HepG2 (cell line): ENCODE measurements around the gene PARK7. TPM values are rescaled to one million over a fixed set of nuclear protein-coding genes. Genes with fewer than 3 reads are reported as not detected.

Experiments used
- ATAC-seq: fragments of 200-7000 bp; cut with Tn5 transposase; 3 replicates; pipeline ENCODE4 v1.9.1; 2020; ENCODE audit warnings: mild to moderate bottlenecking, moderate library complexity
- BruUV-seq: library from RNA; stranded (reverse); fragments of 400-500 nt; replicated peaks from 2 replicates; lab custom pipeline; 2021; lab: Mats Ljungman, UMichigan
- CTCF ChIA-PET: fragments of 300-600 bp; formaldehyde crosslinking; extraction: SDS; loops from one replicate; lab custom pipeline; 2021; ENCODE audit warnings: low total read pairs, inconsistent platforms, low intra/inter-chr PET ratio; lab: Yijun Ruan, JAX
- POLR2A ChIA-PET: fragments of 350-600 bp; sonication (Branson Sonifier 250); formaldehyde crosslinking; loops from one replicate; lab custom pipeline; 2020; ENCODE audit warnings: antibody characterized with exemption, inconsistent platforms; lab: Yijun Ruan, JAX
- DNase-seq: peaks from one replicate; pipeline ENCODE4 v3.0.0-alpha.2; 2015; ENCODE audit warnings: low spot score
- FAIRE-seq: peaks from 3 replicates; lab custom pipeline; 2011; peaks lifted over from hg19 to GRCh38; lab: Jason Lieb, UNC
- H2AFZ ChIP-seq: one replicate; pipeline ENCODE4 v1.6.1; 2011; ENCODE audit warnings: low read length, inconsistent platforms
- H3K27ac ChIP-seq: fragments of 300-600 bp; 3 replicates; pipeline ENCODE4 v1.8.0; 2011; ENCODE audit warnings: mixed run types, mild to moderate bottlenecking, mixed read lengths, low read length, inconsistent platforms; ENCODE audit not compliant: insufficient read depth; ENCODE audit errors: extremely low read length
- H3K27me3 ChIP-seq, 2 experiments: fragments of 200-600 bp in 1 of 2; 2 replicates in 1 of 2; 3 replicates in 1 of 2; pipeline versions ENCODE4 v1.6.0 to v1.8.0; 2011; ENCODE audit warnings: low read length in 2 of 2, mild to moderate bottlenecking in 2 of 2, moderate library complexity in 2 of 2, inconsistent platforms in 1 of 2; ENCODE audit not compliant: insufficient read depth in 2 of 2, control insufficient read depth in 1 of 2
- H3K36me3 ChIP-seq, 2 experiments: fragments of 200-600 bp in 1 of 2; replicated peaks in 1 of 2; 2 replicates in 1 of 2; 3 replicates in 1 of 2; pipeline versions ENCODE4 v1.5.1 to v1.8.0; 2011; ENCODE audit warnings: low read length in 2 of 2, inconsistent platforms in 1 of 2; ENCODE audit not compliant: insufficient read depth in 2 of 2, control insufficient read depth in 1 of 2
- H3K4me1 ChIP-seq: 2 replicates; pipeline ENCODE4 v1.5.1; 2012; ENCODE audit warnings: low read length, inconsistent platforms; ENCODE audit not compliant: insufficient read depth
- H3K4me2 ChIP-seq: 2 replicates; pipeline ENCODE4 v1.6.0; 2011; ENCODE audit warnings: low read depth, low read length, inconsistent platforms
- H3K4me3 ChIP-seq, 3 experiments: fragments of 200-600 bp in 1 of 3; sonication (generic), shearing (Covaris generic) in 1 of 3; replicated peaks in 1 of 3; 2 replicates each; pipeline ENCODE4 v1.5.1; 2011 to 2016; ENCODE audit warnings: low read length in 3 of 3, inconsistent platforms in 2 of 3, low read depth in 2 of 3, mild to moderate bottlenecking in 2 of 3, control low read depth in 1 of 3, mixed read lengths in 1 of 3; ENCODE audit not compliant: insufficient read depth in 1 of 3
- H3K79me2 ChIP-seq: one replicate; pipeline ENCODE4 v1.6.1; 2011; ENCODE audit warnings: low read length, inconsistent platforms; ENCODE audit not compliant: insufficient read depth
- H3K9ac ChIP-seq: 2 replicates; pipeline ENCODE4 v1.6.0; 2011; ENCODE audit warnings: mild to moderate bottlenecking, low read depth, low read length, inconsistent platforms; ENCODE audit not compliant: insufficient read depth
- H3K9me3 ChIP-seq: 2 replicates; pipeline ENCODE4 v1.5.1; 2012; ENCODE audit warnings: mild to moderate bottlenecking, low read length
- H4K20me1 ChIP-seq: 2 replicates; pipeline ENCODE4 v1.6.0; 2011; ENCODE audit warnings: inconsistent platforms, mild to moderate bottlenecking, low read length, moderate library complexity; ENCODE audit not compliant: insufficient read depth
- DR1 ChIP-seq: sonication (generic); formaldehyde crosslinking; IDR thresholded peaks from 2 replicates; pipeline ENCODE4 v1.8.0; 2021; ENCODE audit warnings: mild to moderate bottlenecking, missing genetic modification reagents, inconsistent platforms
- HMGA1 ChIP-seq: sonication (generic); formaldehyde crosslinking; conservative IDR thresholded peaks from 2 replicates; pipeline ENCODE4 v1.4.0; 2020; ENCODE audit warnings: missing genetic modification reagents
- MAF1 ChIP-seq: sonication (generic); formaldehyde crosslinking; IDR thresholded peaks from 2 replicates; pipeline ENCODE4 v1.5.0; 2020; ENCODE audit warnings: missing genetic modification reagents, borderline replicate concordance
- MEF2D ChIP-seq: sonication (generic); formaldehyde crosslinking; IDR thresholded peaks from 2 replicates; pipeline ENCODE4 v1.5.1; 2020; ENCODE audit warnings: mild to moderate bottlenecking, missing genetic modification reagents
- NAIF1 ChIP-seq: sonication (generic); formaldehyde crosslinking; IDR thresholded peaks from 2 replicates; pipeline ENCODE4 v1.5.0; 2020; ENCODE audit warnings: mild to moderate bottlenecking, missing genetic modification reagents, borderline replicate concordance
- PHF8 ChIP-seq: sonication (generic); formaldehyde crosslinking; IDR thresholded peaks from 2 replicates; pipeline ENCODE4 v1.5.0; 2020; ENCODE audit warnings: missing genetic modification reagents
- POLR2AphosphoS5 ChIP-seq: IDR thresholded peaks from 2 replicates; pipeline ENCODE4 v1.6.1; 2012; ENCODE audit warnings: low read depth, low read length
- REPIN1 ChIP-seq: sonication (generic); formaldehyde crosslinking; IDR thresholded peaks from 2 replicates; pipeline ENCODE4 v1.8.0; 2022; ENCODE audit warnings: missing genetic modification reagents, low read depth, mild to moderate bottlenecking, borderline replicate concordance
- RFX1 ChIP-seq: fragments of 450-650 bp; IDR thresholded peaks from 2 replicates; pipeline ENCODE4 v1.6.1; 2017
- SNAI1 ChIP-seq: sonication (generic); formaldehyde crosslinking; IDR thresholded peaks from 2 replicates; pipeline ENCODE4 v1.5.0; 2020; ENCODE audit warnings: mild to moderate bottlenecking, missing genetic modification reagents, borderline replicate concordance
- SRSF4 ChIP-seq: fragments of 200-400 bp; formaldehyde crosslinking; IDR thresholded peaks from one replicate; pipeline ENCODE4 v1.6.1; 2018; ENCODE audit warnings: mild to moderate bottlenecking, low read depth, low read length, moderate library complexity; ENCODE audit not compliant: poor library complexity, severe bottlenecking
- TARDBP ChIP-seq: sonication (generic); formaldehyde crosslinking; IDR thresholded peaks from 2 replicates; pipeline ENCODE4 v1.8.0; 2022; ENCODE audit warnings: mild to moderate bottlenecking, missing genetic modification reagents
- ZFY ChIP-seq: sonication (generic); formaldehyde crosslinking; IDR thresholded peaks from 2 replicates; pipeline ENCODE4 v1.4.0; 2020; ENCODE audit warnings: missing genetic modification reagents
- ZFYVE20 ChIP-seq: sonication (generic); formaldehyde crosslinking; IDR thresholded peaks from 2 replicates; pipeline ENCODE4 v1.8.0; 2023; ENCODE audit warnings: low read depth, mild to moderate bottlenecking, moderate library complexity, missing genetic modification reagents, borderline replicate concordance
- ZNF263 ChIP-seq: sonication (generic); formaldehyde crosslinking; IDR thresholded peaks from 2 replicates; pipeline ENCODE4 v1.4.0; 2020; ENCODE audit warnings: missing genetic modification reagents
- ZNF432 ChIP-seq: sonication (generic); formaldehyde crosslinking; IDR thresholded peaks from 2 replicates; pipeline ENCODE4 v1.5.0; 2020; ENCODE audit warnings: missing genetic modification reagents, mild to moderate bottlenecking, borderline replicate concordance
- ZNF772 ChIP-seq: sonication (generic); formaldehyde crosslinking; IDR thresholded peaks from 2 replicates; pipeline ENCODE4 v1.5.0; 2020; ENCODE audit warnings: mild to moderate bottlenecking, missing genetic modification reagents
- ZNF850 ChIP-seq: sonication (generic); formaldehyde crosslinking; conservative IDR thresholded peaks from 2 replicates; pipeline ENCODE4 v1.9.0; 2021; ENCODE audit warnings: mild to moderate bottlenecking, missing genetic modification reagents
- ZNF878 ChIP-seq: sonication (generic); formaldehyde crosslinking; IDR thresholded peaks from 2 replicates; pipeline ENCODE4 v1.8.1; 2023; ENCODE audit warnings: mild to moderate bottlenecking, missing genetic modification reagents, moderate library complexity
- WGBS: methylation state at CpG from one replicate; pipeline ENCODE4 v1.1.6; 2017; ENCODE audit warnings: low lambda C conversion rate; 5-methylcytosine and 5-hydroxymethylcytosine counted together
- in situ Hi-C: cut with HindIII; loops from 2 replicates; pipeline ENCODE4 v1.10.0; 2017; ENCODE audit warnings: low pct_unique_long_range_greater_than_20kb; ENCODE audit not compliant: extremely low pct_ligation_motif_present
- intact Hi-C: fragments of 100-400 bp; cut with micrococcal nuclease; formaldehyde crosslinking; loops from one replicate; pipeline ENCODE4 v1.10.0; 2022; ENCODE audit not compliant: unreplicated experiment
- polyA plus RNA-seq, 8 experiments: library from polyadenylated mRNA; depleted of rRNA in 3 of 8; stranded (reverse) in 7 of 8; unstranded in 1 of 8; fragments of >200 nt; fragmentation: Illumina TruSeq in 4 of 8; extraction: Trizol in 4 of 8; gene quantifications; 2 replicates each; pipeline versions ENCODE4 v1.2.1 to v1.2.3, GENCODE V29; 2011 to 2016; ENCODE audit warnings: low read depth in 4 of 8, missing spikeins in 1 of 8, mixed read lengths in 1 of 8; ENCODE audit not compliant: insufficient read depth in 1 of 8
- total RNA-seq, 5 experiments: library from RNA; depleted of rRNA; stranded (reverse); fragments of >200 nt; fragmentation: Illumina TruSeq; extraction: Trizol; gene quantifications; 2 replicates each; pipeline ENCODE4 v1.2.3, GENCODE V29; 2016; ENCODE audit warnings: low read depth in 1 of 5
- TF ChIP-seq, protein P1 (sequence below): sonication (generic); formaldehyde crosslinking; IDR thresholded peaks from 2 replicates; pipeline ENCODE4 v1.4.0; 2020; ENCODE audit warnings: missing genetic modification reagents, borderline replicate concordance

PARK7 gene
- total and polyA plus RNA-seq, 2 of the 13 experiments (the other 11 are each of a cell fraction or from before 2014, with no cell fraction given) = 212 to 296 TPM

DNA sequence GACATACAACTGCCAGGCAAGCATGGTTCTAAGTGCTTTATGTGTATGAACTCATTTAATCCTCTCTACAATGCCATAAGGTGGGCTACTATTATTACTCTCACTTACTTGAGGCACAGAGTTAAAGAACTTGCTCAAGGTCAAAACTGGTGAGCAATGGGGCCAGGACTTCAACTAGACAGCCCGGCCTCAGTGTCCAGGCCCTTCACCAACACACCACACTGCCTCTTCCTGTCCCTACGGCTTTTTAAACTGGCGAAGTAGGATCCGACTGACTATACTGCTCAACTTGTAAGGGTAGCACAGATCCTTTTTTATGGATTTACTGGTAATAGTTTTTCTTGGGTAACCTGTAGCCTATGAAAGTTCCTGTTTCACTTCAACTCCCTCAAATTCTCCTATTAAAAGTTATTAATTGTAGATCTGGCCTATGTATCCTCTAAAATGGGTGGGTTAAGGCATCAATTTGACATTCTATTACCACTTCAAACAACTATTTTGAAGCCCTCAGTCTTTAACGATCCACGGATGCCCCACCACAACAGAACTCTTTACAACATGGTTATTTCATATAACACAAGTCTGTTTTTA lies 60.3 kb downstream of the PARK7 start (continued):
- no peak for TF ChIP-seq ZNF432
- TF ChIP-seq REPIN1 (CRISPR knock-in tag) = no peak
- no peak for TF ChIP-seq NAIF1 (CRISPR knock-in tag)
- no peak for TF ChIP-seq ZNF850 (CRISPR knock-in tag)
- TF ChIP-seq MAF1 (CRISPR knock-in tag) = no peak
- TF ChIP-seq ZFY (CRISPR knock-in tag) = peak; percentile 40
- no peak for TF ChIP-seq DR1 (CRISPR knock-in tag)
- no peak for TF ChIP-seq TARDBP (CRISPR knock-in tag)

- Histone ChIP-seq H2AFZ (no peak overlapping the region), H3K4me2 (peak overlapping the region; percentile 74), H4K20me1 (peaks cover 84% of the 10 kb centered on the region), H3K27ac (peak overlapping the region; percentile 71), H3K4me3 (peak overlapping the region; percentile 88 to 100 (median 94)), H3K9me3 (no peaks in the 10 kb centered on the region), H3K27me3 (peaks cover 0 to 5% of the 10 kb centered on the region in 2 experiments; a peak in 1 of 5 replicates), H3K36me3 (peaks cover 6 to 52% of the 10 kb centered on the region in 2 experiments; a peak in 4 of 5 replicates), H3K9ac (peak overlapping the region; percentile 100), H3K79me2 (peaks cover 92% of the 10 kb centered on the region), H3K4me1 (peaks cover 36% of the 10 kb centered on the region)
- intact Hi-C loops (loop anchor here (10.0 kb wide), 1 partner anchor 132 kb away; no protein-coding TSS in a partner anchor), in situ Hi-C loops (loop anchor here (10.0 kb wide), 1 partner anchor 212 kb away; no protein-coding TSS in a partner anchor)
- ChIA-PET POLR2A (interaction anchor here (0.9 to 2.5 kb wide), 7 partner anchors 18 to 293 kb away, joined by 3 to 6 read pairs (median 4); no protein-coding TSS in a partner anchor), CTCF (no interaction called here)
- no TSS peak for BruUV-seq
- no peak for ATAC-seq
- no peak for FAIRE-seq
- no peak for DNase-seq
- WGBS = 1% methylated on average over 3 of the region's 3 CpGs
- no peak for TF ChIP-seq ZNF772
- TF ChIP-seq MEF2D (CRISPR knock-in tag) = 0 out of 2 replicates have a peak, but pooled peaks have one; percentile 21
- TF ChIP-seq POLR2AphosphoS5 = peak; percentile 46
- TF ChIP-seq SNAI1 (CRISPR knock-in tag) = no peak
- TF ChIP-seq ZFYVE20 = no peak
- no peak for TF ChIP-seq HMGA1
- no peak for TF ChIP-seq RFX1
- TF ChIP-seq, protein P1, sequence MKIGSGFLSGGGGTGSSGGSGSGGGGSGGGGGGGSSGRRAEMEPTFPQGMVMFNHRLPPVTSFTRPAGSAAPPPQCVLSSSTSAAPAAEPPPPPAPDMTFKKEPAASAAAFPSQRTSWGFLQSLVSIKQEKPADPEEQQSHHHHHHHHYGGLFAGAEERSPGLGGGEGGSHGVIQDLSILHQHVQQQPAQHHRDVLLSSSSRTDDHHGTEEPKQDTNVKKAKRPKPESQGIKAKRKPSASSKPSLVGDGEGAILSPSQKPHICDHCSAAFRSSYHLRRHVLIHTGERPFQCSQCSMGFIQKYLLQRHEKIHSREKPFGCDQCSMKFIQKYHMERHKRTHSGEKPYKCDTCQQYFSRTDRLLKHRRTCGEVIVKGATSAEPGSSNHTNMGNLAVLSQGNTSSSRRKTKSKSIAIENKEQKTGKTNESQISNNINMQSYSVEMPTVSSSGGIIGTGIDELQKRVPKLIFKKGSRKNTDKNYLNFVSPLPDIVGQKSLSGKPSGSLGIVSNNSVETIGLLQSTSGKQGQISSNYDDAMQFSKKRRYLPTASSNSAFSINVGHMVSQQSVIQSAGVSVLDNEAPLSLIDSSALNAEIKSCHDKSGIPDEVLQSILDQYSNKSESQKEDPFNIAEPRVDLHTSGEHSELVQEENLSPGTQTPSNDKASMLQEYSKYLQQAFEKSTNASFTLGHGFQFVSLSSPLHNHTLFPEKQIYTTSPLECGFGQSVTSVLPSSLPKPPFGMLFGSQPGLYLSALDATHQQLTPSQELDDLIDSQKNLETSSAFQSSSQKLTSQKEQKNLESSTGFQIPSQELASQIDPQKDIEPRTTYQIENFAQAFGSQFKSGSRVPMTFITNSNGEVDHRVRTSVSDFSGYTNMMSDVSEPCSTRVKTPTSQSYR (CRISPR knock-in tag) = no peak
- TF ChIP-seq PHF8 (CRISPR knock-in tag) = no peak
- no peak for TF ChIP-seq ZNF263 (CRISPR knock-in tag)
- TF ChIP-seq SRSF4 = peak; percentile 56
- TF ChIP-seq ZNF878 = 0 out of 2 replicates have a peak, but pooled peaks have one; percentile 36
Observed at GRCh38 chr1:8022395-8023286, 61.1 kb downstream of the PARK7 start.
